ENCODE data around the gene LZTS2. TPM values are rescaled to one million over a fixed set of nuclear protein-coding genes. Genes with fewer than 3 reads are reported as not detected.

LZTS2 gene
- total RNA-seq, 1 donor from 2014 or later = 56.7 TPM

DNA sequence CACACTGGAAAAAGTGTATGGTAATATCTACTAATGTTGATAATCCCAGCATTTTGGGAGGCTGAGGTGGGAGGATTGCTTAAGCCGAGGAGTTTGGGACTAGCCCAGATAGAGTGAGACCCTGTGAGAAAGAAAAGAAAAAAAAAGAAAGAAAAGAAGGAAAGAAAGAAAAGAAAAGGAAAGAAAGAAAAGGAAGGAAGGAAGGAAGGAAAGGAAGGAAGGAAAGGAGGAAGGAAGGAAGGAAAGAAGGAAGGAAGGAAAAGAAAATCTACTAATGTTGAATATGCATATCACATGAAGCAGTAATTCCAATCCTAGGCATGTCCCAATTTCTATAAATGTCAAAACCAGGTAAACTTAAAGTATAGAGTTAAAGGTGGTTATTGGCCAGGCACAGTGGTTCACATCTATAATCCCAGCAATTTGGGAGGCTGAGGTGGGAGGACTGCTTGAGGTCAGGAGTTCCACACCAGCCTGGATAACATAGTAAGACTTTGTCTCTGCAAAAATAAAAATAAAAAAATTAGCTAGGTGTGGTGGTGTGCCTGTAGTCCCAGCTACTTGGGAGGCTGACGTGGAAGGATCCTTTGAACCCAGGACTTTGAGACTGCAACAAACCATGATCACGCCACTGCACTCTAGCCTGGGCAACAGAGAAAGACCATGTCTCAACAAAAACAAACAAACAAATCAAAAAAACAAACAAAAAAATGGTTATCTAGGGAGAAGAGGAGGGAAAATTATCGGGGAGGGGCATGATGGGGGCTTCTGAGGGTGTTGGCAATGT is 57.0 kb downstream of the LZTS2 start:
- Mint-ChIP-seq H3K9me3 (ENCODE audit: unreplicated experiment) (peaks cover 3% of the 10 kb centered on the region), H3K4me3 (ENCODE audit: unreplicated experiment) (no peak overlapping the region), H3K4me1 (ENCODE audit: low read depth, unreplicated experiment) (no peaks in the 10 kb centered on the region), H3K27ac (ENCODE audit: unreplicated experiment) (no peak overlapping the region), H3K36me3 (ENCODE audit: unreplicated experiment) (no peaks in the 10 kb centered on the region), H3K27me3 (ENCODE audit: unreplicated experiment) (no peaks in the 10 kb centered on the region)
- TF ChIP-seq, protein P1, sequence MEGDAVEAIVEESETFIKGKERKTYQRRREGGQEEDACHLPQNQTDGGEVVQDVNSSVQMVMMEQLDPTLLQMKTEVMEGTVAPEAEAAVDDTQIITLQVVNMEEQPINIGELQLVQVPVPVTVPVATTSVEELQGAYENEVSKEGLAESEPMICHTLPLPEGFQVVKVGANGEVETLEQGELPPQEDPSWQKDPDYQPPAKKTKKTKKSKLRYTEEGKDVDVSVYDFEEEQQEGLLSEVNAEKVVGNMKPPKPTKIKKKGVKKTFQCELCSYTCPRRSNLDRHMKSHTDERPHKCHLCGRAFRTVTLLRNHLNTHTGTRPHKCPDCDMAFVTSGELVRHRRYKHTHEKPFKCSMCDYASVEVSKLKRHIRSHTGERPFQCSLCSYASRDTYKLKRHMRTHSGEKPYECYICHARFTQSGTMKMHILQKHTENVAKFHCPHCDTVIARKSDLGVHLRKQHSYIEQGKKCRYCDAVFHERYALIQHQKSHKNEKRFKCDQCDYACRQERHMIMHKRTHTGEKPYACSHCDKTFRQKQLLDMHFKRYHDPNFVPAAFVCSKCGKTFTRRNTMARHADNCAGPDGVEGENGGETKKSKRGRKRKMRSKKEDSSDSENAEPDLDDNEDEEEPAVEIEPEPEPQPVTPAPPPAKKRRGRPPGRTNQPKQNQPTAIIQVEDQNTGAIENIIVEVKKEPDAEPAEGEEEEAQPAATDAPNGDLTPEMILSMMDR (IDR thresholded peaks at IDR 0.05; ENCODE audit: partially characterized antibody, unreplicated experiment) = no peak
- no peak for DNase-seq

Small RNA genes lying within 50 kb of the gene (microRNA-seq; reads per million reads assigned to microRNA genes)
- gene MIR608 (ENCODE audit: unreplicated experiment) = not detected

Other genes starting within 250 kb of the LZTS2 start
- 35.9 TPM for gene SLF2, start 86.8 kb upstream of the LZTS2 start, total RNA-seq (ENCODE audit: unreplicated experiment)
- 46.9 TPM for gene SEMA4G, start 30.3 kb upstream of the LZTS2 start, total RNA-seq (ENCODE audit: unreplicated experiment)
- gene MRPL43, start 12.3 kb upstream of the LZTS2 start, total RNA-seq (ENCODE audit: unreplicated experiment) = 58.2 TPM
- 10.1 TPM for gene TWNK, start 12.3 kb upstream of the LZTS2 start, total RNA-seq (ENCODE audit: unreplicated experiment)
- 1.5 TPM for gene PDZD7, start 31.3 kb downstream of the LZTS2 start, total RNA-seq (ENCODE audit: unreplicated experiment)
- gene SFXN3, start 31.4 kb downstream of the LZTS2 start, total RNA-seq (ENCODE audit: unreplicated experiment) = 5.2 TPM
- gene KAZALD1, start 62.2 kb downstream of the LZTS2 start, total RNA-seq (ENCODE audit: unreplicated experiment) = 0.59 TPM
- gene TLX1, start 131.5 kb downstream of the LZTS2 start, total RNA-seq (ENCODE audit: unreplicated experiment) = 14.3 TPM
- gene LBX1, start 229.7 kb downstream of the LZTS2 start, total RNA-seq (ENCODE audit: unreplicated experiment) = not detected

Measured in glutamatergic neuron (in vitro differentiated cells).